GM12875 (cell line): ENCODE measurements around the gene KIF3A.

ENCODE experiments used
- H3K4me3 ChIP-seq: one replicate; pipeline ENCODE4 v1.5.1; 2011; ENCODE audit warnings: low read depth, low read length, control low read depth
- CTCF ChIP-seq: IDR thresholded peaks from 2 replicates; pipeline ENCODE4 v1.5.1; 2011; ENCODE audit warnings: low read depth, mild to moderate bottlenecking, control low read depth, inconsistent platforms, low read length, moderate library complexity, borderline replicate concordance; ENCODE audit not compliant: insufficient read depth

KIF3A gene

DNA sequence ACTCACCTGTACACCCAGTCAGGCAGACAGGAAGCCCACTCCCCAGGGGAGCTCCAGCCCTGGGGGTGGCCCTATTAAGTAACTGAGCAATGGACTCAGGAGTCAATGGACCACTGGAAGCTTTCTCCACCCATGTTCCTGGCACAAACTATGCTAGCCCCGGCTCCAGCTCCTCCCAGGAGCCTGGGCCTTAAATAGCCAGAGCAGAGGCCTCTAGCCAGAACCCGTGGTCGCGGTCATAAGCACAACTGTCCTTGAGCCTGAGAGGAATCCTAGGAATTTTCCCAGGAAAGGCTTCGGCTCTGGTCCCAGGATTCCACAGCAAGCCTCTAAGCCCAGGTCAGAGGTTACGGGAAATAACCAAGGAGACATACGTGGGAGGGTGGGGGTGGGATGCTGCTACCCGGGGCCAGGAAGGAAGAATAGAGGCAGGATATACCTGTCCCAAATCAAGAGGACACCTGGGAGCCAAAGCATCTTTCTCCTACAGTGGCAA, 34.2 kb upstream of the KIF3A start:
- TF ChIP-seq CTCF, result no peak
- H3K4me3 ChIP-seq, result no peak overlapping the region

DNA sequence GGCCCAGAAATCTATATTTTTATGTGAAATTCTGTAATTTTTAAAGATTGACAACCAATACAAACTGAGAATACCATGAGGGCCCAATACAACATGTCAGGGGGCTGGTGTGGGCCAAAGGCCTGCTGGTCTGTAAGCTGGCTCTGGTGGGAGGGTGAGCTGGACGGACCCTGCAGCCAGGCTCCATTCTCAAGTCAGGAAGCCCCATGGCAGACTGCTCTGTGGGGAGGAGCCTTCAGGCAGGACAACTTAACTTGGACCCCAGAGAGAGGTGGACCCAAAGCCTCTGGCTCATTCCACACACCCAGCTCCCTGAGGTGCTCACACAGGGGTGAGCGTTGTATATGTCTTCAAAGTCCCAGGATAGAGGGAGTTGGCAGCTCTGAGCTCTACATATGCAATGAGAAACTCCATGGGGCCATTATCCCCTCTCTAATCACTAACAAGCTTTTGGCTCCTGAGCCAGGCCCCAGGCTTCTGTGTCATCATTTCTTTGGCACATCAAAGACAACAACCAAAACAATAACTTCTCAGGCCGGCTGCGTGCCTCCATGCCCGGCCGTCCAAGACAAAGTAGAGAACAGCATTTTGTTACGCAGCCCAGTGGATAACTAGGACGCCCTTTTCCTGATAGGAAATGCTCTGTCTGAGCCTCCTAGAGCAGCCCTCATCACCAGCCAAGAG, 33.3 kb upstream of the KIF3A start:
- no peak overlapping the region for H3K4me3 ChIP-seq
- no peak for TF ChIP-seq CTCF

GRCh38 chr5:132768485-132768868, 31.1 kb upstream of the KIF3A start:
- H3K4me3 ChIP-seq, result no peak overlapping the region
- no peak for TF ChIP-seq CTCF

DNA sequence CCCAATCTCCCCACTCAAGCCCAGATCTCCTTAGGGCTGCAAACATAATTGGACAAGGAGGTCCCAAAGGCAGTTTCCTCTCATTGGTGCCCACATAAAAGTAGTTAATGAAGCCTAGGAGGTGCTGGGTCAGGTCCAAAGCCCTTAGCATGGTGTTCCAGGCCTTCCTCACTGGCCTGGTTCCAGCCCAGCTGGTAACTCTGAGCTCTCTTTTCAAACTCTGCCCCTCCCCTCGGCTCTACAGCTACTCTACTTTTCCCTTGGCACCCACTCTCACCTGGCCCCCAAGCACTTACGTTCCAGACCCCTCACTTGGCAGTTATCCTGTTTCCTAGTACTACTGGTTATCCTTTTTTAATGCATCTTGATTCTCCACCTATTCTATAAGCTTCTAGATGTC, 29.8 kb upstream of the KIF3A start:
- H3K4me3 ChIP-seq, result no peak overlapping the region
- TF ChIP-seq CTCF, result no peak

DNA sequence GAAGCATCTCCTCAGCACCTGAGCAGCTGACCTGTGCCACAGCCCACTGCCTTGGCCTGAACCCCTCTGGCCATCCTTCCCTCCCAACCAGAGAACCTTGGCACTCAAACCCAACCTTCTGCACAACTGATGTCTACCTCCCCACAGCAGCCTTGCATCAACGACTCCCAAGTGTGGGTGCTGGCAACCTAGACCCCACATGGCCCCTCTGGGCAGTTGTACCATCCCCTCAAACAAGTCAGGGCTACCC, 29.4 kb upstream of the KIF3A start:
- H3K4me3 ChIP-seq, result no peak overlapping the region
- no peak for TF ChIP-seq CTCF

GRCh38 chr5:132766020-132766805, 28.9 kb upstream of the KIF3A start:
- no peak for TF ChIP-seq CTCF
- H3K4me3 ChIP-seq, result no peak overlapping the region
